ENCODE measurements around the gene EVI5.

GRCh38 chr1:92601044-92601443, 183.9 kb downstream of the EVI5 start:
- TF ChIP-seq CTCF (IDR thresholded peaks at IDR 0.05; ENCODE audit: low read depth, low read length): no peak
- no peak for TF ChIP-seq EZH2phosphoT487 (IDR thresholded peaks at IDR 0.05; ENCODE audit: low read depth)

Measured in OCI-LY3 (cell line).